Prostate gland (tissue), 2 donors: ENCODE data around the gene ALDH1B1. TPM values are rescaled to one million over a fixed set of nuclear protein-coding genes. Genes with fewer than 3 reads are reported as not detected.
A peak's percentile ranks its signal among the peaks of the same experiment; 100 is the strongest.

Experiments
- DNase-seq: peaks from one replicate; pipeline ENCODE4 v3.0.0-alpha.2; 2019; ENCODE audit warnings: low spot score
- H3K27ac ChIP-seq, 2 donors: fragments of 200-600 bp; sonication (generic); 2 replicates each; pipeline ENCODE4 v1.5.1; 2017 to 2019
- H3K27me3 ChIP-seq: fragments of 200-600 bp; sonication (generic); replicated peaks from 2 replicates; pipeline ENCODE4 v1.5.1; 2019; ENCODE audit not compliant: insufficient read depth
- H3K36me3 ChIP-seq, 2 donors: fragments of 200-600 bp; sonication (generic); 1 replicate in 1 of 2; 2 replicates in 1 of 2; pipeline versions ENCODE4 v1.5.1 to v1.8.1; 2017 to 2019
- H3K4me1 ChIP-seq: fragments of 200-600 bp; sonication (generic); replicated peaks from 2 replicates; pipeline ENCODE4 v1.5.1; 2019
- H3K4me3 ChIP-seq, 2 donors: fragments of 200-600 bp; sonication (generic); 2 replicates each; pipeline ENCODE4 v1.5.1; 2017 to 2019
- H3K9me3 ChIP-seq: fragments of 200-600 bp; sonication (generic); 2 replicates; pipeline ENCODE4 v1.5.1; 2017
- CTCF ChIP-seq, 4 experiments: fragments of 200-600 bp in 2 of 4; fragments of 450-650 bp in 2 of 4; sonication (generic) in 2 of 4; IDR thresholded peaks; 1 replicate in 3 of 4; 2 replicates in 1 of 4; pipeline ENCODE4 v1.5.1; 2016 to 2019; ENCODE audit warnings: antibody characterized with exemption in 4 of 4, mild to moderate bottlenecking in 2 of 4, moderate library complexity in 2 of 4
- POLR2A ChIP-seq: fragments of 450-650 bp; IDR thresholded peaks from one replicate; pipeline ENCODE4 v1.6.1; 2016; ENCODE audit warnings: antibody characterized with exemption, mild to moderate bottlenecking
- POLR2AphosphoS5 ChIP-seq: sonication (generic); formaldehyde crosslinking; IDR thresholded peaks from one replicate; pipeline ENCODE4 v1.6.1; 2017; ENCODE audit warnings: antibody characterized with exemption
- WGBS: methylation state at CpG from one replicate; pipeline ENCODE4 v1.1.5; 2018; 5-methylcytosine and 5-hydroxymethylcytosine counted together
- intact Hi-C: fragments of 100-400 bp; cut with DNase I; formaldehyde crosslinking; loops from one replicate; pipeline ENCODE4 v1.14.2; 2022
- total RNA-seq, 2 donors: library from RNA; depleted of rRNA; stranded (reverse); fragments of >200 nt; gene quantifications; one replicate each; pipeline ENCODE4 v1.1.0, GENCODE V29; 2016

ALDH1B1 gene
- total RNA-seq, 2 donors from 2014 or later = 42.5 to 88.8 TPM

DNA sequence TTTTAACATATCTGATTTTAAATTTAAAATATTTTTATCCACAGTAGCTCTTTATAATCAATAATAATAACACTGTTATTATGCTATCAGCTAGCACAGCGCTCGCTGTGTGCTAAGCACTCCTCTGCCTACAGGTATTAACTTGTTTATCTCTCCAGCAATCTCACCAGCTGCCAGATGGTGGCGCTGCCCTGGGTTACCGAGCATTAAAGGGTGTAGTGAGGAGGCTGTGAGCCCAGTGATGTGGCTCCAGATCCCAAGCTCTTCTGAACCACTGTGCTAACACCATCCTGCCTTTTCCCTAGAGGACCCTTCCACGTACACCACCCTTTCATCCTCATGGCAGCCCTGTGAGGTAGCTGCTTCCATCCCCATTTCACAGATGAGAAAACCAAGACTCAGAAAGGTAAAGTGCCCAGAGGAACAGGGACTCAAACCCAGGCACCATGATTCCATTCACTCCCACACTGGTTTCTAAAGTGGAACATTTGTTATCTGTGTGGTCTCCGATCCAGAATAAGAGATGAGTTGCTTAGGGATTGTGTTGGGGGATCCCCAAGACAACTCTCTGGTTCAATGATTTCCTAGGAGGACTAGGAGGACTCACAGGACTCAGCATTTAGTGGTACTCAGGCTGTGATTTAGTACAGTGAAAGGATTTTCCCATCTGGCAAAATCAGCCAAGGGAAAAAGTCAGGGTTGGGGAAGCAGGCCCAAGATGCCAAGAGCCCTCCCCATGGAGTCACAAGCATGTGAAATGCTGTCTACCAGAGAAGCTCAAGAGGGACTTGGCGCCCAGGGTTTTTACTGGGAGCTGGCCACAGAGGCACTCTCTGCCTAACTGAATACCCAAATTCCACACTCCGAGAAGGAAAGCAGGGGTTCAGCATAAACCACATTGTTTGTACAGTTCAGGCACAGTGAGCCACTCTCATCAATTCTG lies 24.8 kb downstream of the ALDH1B1 start:
- no peaks in the 10 kb centered on the region for H3K4me1 ChIP-seq
- intact Hi-C loops = no loop called here
- DNase-seq = no peak
- H3K27me3 ChIP-seq = no peaks in the 10 kb centered on the region
- no peak overlapping the region for H3K4me3 ChIP-seq
- H3K27ac ChIP-seq = no peak overlapping the region
- WGBS = 73% methylated on average over 8 of the region's 8 CpGs
- H3K36me3 ChIP-seq = no peaks in the 10 kb centered on the region
- H3K9me3 ChIP-seq = no peaks in the 10 kb centered on the region
- TF ChIP-seq POLR2A = no peak
- TF ChIP-seq POLR2AphosphoS5 = no peak
- TF ChIP-seq CTCF (IDR thresholded peaks at IDR 0.05) = peak in 2 of 4 experiments; percentile 11 to 28

- H3K4me1 ChIP-seq = no peaks in the 10 kb centered on the region
- no peaks in the 10 kb centered on the region for H3K9me3 ChIP-seq
- no peak for DNase-seq
- H3K4me3 ChIP-seq = no peak overlapping the region
- WGBS = 64% methylated on average over 1 of the region's 1 CpG
- intact Hi-C loops = no loop called here
- no peaks in the 10 kb centered on the region for H3K27me3 ChIP-seq
- no peak for TF ChIP-seq POLR2A
- no peak for TF ChIP-seq CTCF (IDR thresholded peaks at IDR 0.05)
- TF ChIP-seq POLR2AphosphoS5 = no peak
- H3K36me3 ChIP-seq = no peaks in the 10 kb centered on the region
- no peak overlapping the region for H3K27ac ChIP-seq
These were observed 25.9 kb downstream of the ALDH1B1 start for GRCh38 chr9:38418366-38418765.

DNA sequence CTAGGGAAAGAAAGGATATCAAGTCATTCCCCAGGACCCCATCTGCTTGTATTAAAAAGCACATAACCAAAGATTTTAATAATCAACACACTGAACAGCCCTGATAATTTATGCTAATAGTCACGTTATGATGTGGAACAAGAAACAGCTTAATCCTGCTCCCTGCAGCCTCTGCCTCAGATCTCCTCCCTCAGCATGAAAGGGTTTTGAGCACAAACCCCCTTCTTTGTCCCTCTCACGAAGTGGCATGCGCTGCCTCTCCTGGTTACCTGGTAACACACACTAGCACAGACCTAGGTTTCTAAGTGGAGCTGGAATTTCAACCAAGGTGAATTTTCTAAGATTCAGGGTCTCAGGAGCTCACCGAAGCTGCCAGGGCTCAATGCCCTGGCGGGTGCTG lies 26.7 kb downstream of the ALDH1B1 start:
- Histone ChIP-seq H3K27ac (no peak overlapping the region), H3K4me3 (no peak overlapping the region), H3K36me3 (no peaks in the 10 kb centered on the region), H3K4me1 (no peaks in the 10 kb centered on the region), H3K27me3 (no peaks in the 10 kb centered on the region), H3K9me3 (no peaks in the 10 kb centered on the region)
- DNase-seq = no peak
- TF ChIP-seq CTCF (IDR thresholded peaks at IDR 0.05) (no peak), POLR2AphosphoS5 (no peak), POLR2A (no peak)
- WGBS = 74% methylated on average over 5 of the region's 5 CpGs
- intact Hi-C loops = no loop called here

- Histone ChIP-seq H3K27me3 (no peaks in the 10 kb centered on the region), H3K36me3 (no peaks in the 10 kb centered on the region), H3K9me3 (no peaks in the 10 kb centered on the region), H3K4me3 (no peak overlapping the region), H3K4me1 (no peaks in the 10 kb centered on the region), H3K27ac (no peak overlapping the region)
- TF ChIP-seq POLR2A (no peak), POLR2AphosphoS5 (no peak), CTCF (IDR thresholded peaks at IDR 0.05) (no peak)
- intact Hi-C loops = no loop called here
- WGBS = 56% methylated on average over 9 of the region's 9 CpGs
- no peak for DNase-seq
These were observed 29.2 kb downstream of the ALDH1B1 start for GRCh38 chr9:38421498-38422211.
